Activated CD8-positive, alpha-beta memory T cell treated with anti-CD3 and anti-CD28 coated beads for 4 hours (primary cell): ENCODE results near the gene IGSF21.

Source experiments
- DNase-seq, 2 donors: peaks; one replicate each; pipeline ENCODE4 v3.0.0-alpha.2; 2020; ENCODE audit warnings: low read depth in 2 of 2

Gene IGSF21

GRCh38 chr1:18205319-18205718 is 97.7 kb downstream of the IGSF21 start:
- DNase-seq, result no peak

GRCh38 chr1:18211764-18212163 is 104.2 kb downstream of the IGSF21 start:
- no peak for DNase-seq

- no peak for DNase-seq
Observed at GRCh38 chr1:18217398-18218043, 109.9 kb downstream of the IGSF21 start.

DNA sequence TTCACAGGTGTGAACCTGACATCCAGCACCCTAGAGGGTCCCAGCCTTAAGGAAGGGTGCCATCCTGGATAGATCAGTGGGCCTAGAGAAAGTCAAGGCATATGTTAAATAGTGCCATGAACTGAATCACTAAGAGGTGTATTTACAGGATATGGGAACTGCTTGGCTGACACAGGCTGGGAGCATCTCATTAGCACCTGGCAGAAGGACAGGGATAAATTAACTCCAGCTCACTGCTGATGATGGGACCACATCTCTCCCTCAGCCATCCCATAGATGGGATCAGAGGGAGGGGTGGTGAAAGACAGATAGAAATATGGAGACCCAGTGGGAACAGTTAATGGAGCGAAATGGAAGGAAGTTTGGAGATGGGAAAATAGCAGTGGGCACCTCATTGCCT is 122.0 kb downstream of the IGSF21 start:
- no peak for DNase-seq

GRCh38 chr1:18230321-18230720 is 122.7 kb downstream of the IGSF21 start:
- DNase-seq, result no peak

DNA sequence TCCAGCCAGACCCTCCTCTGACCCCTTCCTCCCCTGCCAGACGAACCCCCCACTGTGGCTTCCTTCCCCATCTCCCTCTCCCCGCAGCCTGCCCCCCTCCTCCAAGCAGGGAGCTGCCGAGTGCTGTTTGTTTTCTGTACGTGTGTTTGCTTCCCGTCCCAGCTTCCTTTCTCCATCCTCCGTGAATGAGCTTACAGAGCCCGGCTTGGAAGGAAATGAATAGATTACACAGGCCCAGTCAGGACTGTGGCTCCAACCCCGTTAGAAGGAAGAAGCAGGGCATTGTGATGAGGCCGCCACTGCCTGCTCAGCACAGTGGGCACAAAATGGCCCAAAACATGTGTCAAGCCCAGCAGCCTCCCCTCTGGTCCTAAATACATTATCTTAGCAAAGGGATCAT is 123.2 kb downstream of the IGSF21 start:
- no peak for DNase-seq

GRCh38 chr1:18232052-18232451 is 124.5 kb downstream of the IGSF21 start:
- DNase-seq, result no peak

- DNase-seq, result no peak
Observed at GRCh38 chr1:18233176-18233864, 125.7 kb downstream of the IGSF21 start.

- no peak for DNase-seq
Observed at GRCh38 chr1:18234790-18235242, 127.2 kb downstream of the IGSF21 start.

- DNase-seq, result no peak
Observed at GRCh38 chr1:18237371-18237770, 129.8 kb downstream of the IGSF21 start.

DNA sequence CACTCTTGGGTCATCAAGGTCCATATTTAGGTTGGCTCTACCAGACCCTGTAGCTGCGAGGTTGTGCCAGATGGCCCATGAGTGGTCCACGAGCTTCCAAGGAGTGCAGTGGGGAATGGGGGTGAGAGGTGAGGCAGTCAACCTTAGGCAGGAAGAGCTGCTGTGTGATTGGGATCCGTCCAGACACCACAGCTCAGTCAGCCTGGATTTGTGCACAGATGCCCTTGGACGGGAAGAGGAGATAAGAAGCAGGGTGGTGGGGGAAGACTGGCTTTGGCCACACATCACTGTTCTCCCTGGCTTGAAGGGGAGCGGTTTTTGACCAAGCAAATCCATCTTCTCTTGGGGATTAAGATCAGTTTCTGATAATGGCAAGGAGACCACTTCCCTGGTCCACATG is 130.6 kb downstream of the IGSF21 start:
- DNase-seq, result no peak

DNA sequence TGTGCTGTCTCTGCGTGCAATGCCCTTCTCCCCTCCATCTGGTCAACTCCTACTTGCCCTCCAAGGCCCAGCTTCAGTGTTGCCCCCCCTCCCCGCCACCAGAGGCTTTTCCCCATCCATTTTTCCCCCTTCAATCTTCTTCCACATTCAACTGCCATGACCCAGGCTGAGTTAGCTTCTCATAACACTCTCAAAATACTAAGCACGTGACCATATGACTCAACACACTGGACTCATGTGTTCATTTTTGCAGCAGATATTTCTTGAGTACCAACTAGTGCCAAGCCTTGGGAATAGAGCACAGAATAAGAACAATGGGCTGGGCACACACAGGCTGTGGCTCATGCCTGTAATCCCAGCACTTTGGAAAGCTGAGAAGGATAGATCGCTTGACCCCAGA is 132.1 kb downstream of the IGSF21 start:
- no peak for DNase-seq

DNA sequence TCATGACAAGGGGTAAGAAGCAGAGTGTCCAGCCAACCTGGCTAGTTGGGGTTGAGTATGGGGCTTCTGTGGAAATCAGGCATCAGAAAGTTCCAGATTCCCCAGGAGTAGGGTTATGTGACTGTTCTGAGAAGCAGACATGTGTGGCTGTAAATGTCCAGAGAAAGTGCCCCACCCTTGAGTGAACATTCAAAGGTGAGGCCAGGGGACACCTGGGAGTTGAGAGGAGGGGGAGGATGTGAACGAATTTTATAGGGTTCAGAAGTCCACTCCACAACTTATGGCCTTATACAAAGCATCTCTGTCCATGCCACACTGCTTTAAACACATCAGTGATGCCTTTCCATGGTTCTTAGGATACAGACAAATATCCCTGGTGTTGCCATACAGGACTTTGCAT is 133.3 kb downstream of the IGSF21 start:
- no peak for DNase-seq

- DNase-seq, result no peak
Observed at GRCh38 chr1:18241891-18242290, 134.3 kb downstream of the IGSF21 start.

- no peak for DNase-seq
Observed at GRCh38 chr1:18243503-18244175, 136.0 kb downstream of the IGSF21 start.

GRCh38 chr1:18244762-18245161 is 137.2 kb downstream of the IGSF21 start:
- no peak for DNase-seq

- no peak for DNase-seq
Observed at GRCh38 chr1:18245647-18246046, 138.0 kb downstream of the IGSF21 start.

GRCh38 chr1:18246543-18246942 is 138.9 kb downstream of the IGSF21 start:
- DNase-seq, result no peak

DNA sequence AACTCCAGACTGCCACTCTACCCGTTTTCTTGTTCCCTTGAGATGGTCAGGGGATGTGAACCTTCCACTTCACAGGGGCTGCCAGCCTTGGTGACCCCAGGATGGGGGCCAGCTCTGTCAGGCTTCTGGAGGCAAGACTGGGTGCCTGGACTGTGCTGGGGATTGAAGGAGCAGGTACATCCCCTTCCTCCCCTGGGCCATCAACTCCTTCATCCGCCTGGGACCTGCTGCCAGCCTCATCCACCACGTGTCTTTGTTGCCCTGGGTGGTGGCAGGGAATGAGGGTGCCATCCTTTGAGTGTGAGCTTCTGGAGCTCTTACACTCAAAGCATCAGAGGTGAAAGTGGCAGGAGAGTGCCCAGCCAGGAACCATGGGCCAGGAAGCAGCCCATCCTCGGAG is 139.6 kb downstream of the IGSF21 start:
- DNase-seq, result no peak

GRCh38 chr1:18249631-18250030 is 142.0 kb downstream of the IGSF21 start:
- no peak for DNase-seq

DNA sequence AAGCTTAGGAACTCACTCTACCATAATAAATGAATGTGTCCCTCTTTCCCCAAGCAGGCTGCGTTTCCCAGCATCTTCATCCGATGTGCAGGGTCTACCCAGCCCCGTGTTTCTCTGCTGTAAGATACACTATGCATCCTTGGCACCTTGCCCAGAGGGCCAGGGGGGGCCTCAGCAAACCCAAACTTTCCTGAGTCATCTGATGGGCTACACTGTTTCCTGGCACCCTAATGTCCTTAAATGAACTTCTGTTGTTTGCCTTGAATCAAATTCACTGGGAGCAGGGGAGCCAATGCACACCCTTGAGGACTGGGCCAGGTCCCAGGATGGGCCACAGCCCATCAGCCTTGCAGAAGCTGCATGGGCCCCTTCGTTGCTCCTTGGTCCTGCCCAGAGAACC is 145.5 kb downstream of the IGSF21 start:
- DNase-seq, result no peak

- DNase-seq, result no peak
Observed at GRCh38 chr1:18256282-18257235, 149.0 kb downstream of the IGSF21 start.
